ENCODE data around the gene LTBP2. TPM values are rescaled to one million over a fixed set of nuclear protein-coding genes. Genes with fewer than 3 reads are reported as not detected.

The LTBP2 gene
- total RNA-seq, 1 experiment from 2014 or later = 124 TPM

- Histone ChIP-seq H4K20me1 (ENCODE audit: insufficient read depth) (no peaks in the 10 kb centered on the region; the same call in 1 of the 2 replicates), H3K36me3 (ENCODE audit: low read depth) (peaks cover 26% of the 10 kb centered on the region), H2AFZ (no peak overlapping the region), H3K79me2 (ENCODE audit: low read depth) (no peaks in the 10 kb centered on the region), H3K4me3 (no peak overlapping the region), H3K4me1 (replicated peaks; ENCODE audit: insufficient read depth) (no peaks in the 10 kb centered on the region), H3K27me3 (ENCODE audit: insufficient read depth, low read depth) (no peaks in the 10 kb centered on the region), H3K27ac (no peak overlapping the region), H3F3A (ENCODE audit: insufficient read depth, low read depth) (no peaks in the 10 kb centered on the region; the same call in 1 of the 2 replicates), H3K9me3 (ENCODE audit: insufficient read depth, low read depth) (no peaks in the 10 kb centered on the region), H3K9me2 (ENCODE audit: insufficient read depth) (no peaks in the 10 kb centered on the region), H3K4me2 (no peak overlapping the region)
- no peak for DNase-seq
- POLR2A ChIA-PET (ENCODE audit: unreplicated experiment) = no interaction called here
- TF ChIP-seq EZH2 (IDR thresholded peaks at IDR 0.05; ENCODE audit: low read depth) (no peak), CTCF (conservative IDR thresholded peaks at IDR 0.05) (no peak)
- CTCF ChIA-PET = no interaction called here
- intact Hi-C loops (cut with micrococcal nuclease; ENCODE audit: unreplicated experiment) = no loop called here
- no TSS peak for BruUV-seq (replicated peaks)
Observed at GRCh38 chr14:74474376-74474775, 137.7 kb downstream of the LTBP2 start.

- ChIA-PET CTCF (no interaction called here), POLR2A (ENCODE audit: unreplicated experiment) (no interaction called here)
- Histone ChIP-seq H4K20me1 (ENCODE audit: insufficient read depth) (no peaks in the 10 kb centered on the region), H3K9me3 (ENCODE audit: insufficient read depth, low read depth) (no peaks in the 10 kb centered on the region), H3K79me2 (ENCODE audit: low read depth) (no peaks in the 10 kb centered on the region), H3K4me1 (replicated peaks; ENCODE audit: insufficient read depth) (no peaks in the 10 kb centered on the region), H3F3A (ENCODE audit: insufficient read depth, low read depth) (no peaks in the 10 kb centered on the region), H3K9me2 (ENCODE audit: insufficient read depth) (no peaks in the 10 kb centered on the region), H3K36me3 (ENCODE audit: low read depth) (peaks cover 10% of the 10 kb centered on the region; the same call in 1 of the 2 replicates), H3K4me2 (no peak overlapping the region), H3K27me3 (ENCODE audit: insufficient read depth, low read depth) (no peaks in the 10 kb centered on the region), H2AFZ (no peak overlapping the region), H3K4me3 (no peak overlapping the region), H3K27ac (no peak overlapping the region)
- intact Hi-C loops (cut with micrococcal nuclease; ENCODE audit: unreplicated experiment) = no loop called here
- no peak for TF ChIP-seq EZH2 (IDR thresholded peaks at IDR 0.05; ENCODE audit: low read depth)
- TF ChIP-seq CTCF (conservative IDR thresholded peaks at IDR 0.05) = no peak
- no peak for DNase-seq
- no TSS peak for BruUV-seq (replicated peaks)
Observed at GRCh38 chr14:74472601-74473000, 139.4 kb downstream of the LTBP2 start.

- no peak for TF ChIP-seq CTCF (conservative IDR thresholded peaks at IDR 0.05)
- no peak for TF ChIP-seq EZH2 (IDR thresholded peaks at IDR 0.05; ENCODE audit: low read depth)
- POLR2A ChIA-PET (ENCODE audit: unreplicated experiment) = interaction anchor here (0.5 to 0.7 kb wide), 2 partner anchors 8 to 132 kb away, joined by 3 to 11 read pairs; no protein-coding TSS in a partner anchor
- CTCF ChIA-PET = no interaction called here
- no peaks in the 10 kb centered on the region for H3K9me2 ChIP-seq (ENCODE audit: insufficient read depth)
- H3K79me2 ChIP-seq (ENCODE audit: low read depth) = no peaks in the 10 kb centered on the region
- no peaks in the 10 kb centered on the region for H4K20me1 ChIP-seq (ENCODE audit: insufficient read depth)
- no peak overlapping the region for H3K4me2 ChIP-seq
- no peak overlapping the region for H3K4me3 ChIP-seq
- H3K9me3 ChIP-seq (ENCODE audit: insufficient read depth, low read depth) = no peaks in the 10 kb centered on the region
- no peaks in the 10 kb centered on the region for H3K4me1 ChIP-seq (replicated peaks; ENCODE audit: insufficient read depth)
- H3K36me3 ChIP-seq (ENCODE audit: low read depth) = peaks cover 5% of the 10 kb centered on the region; the same call in 1 of the 2 replicates
- intact Hi-C loops (cut with micrococcal nuclease; ENCODE audit: unreplicated experiment) = no loop called here
- H3K27ac ChIP-seq = no peak overlapping the region
- BruUV-seq (replicated peaks) = no TSS peak
- no peaks in the 10 kb centered on the region for H3K27me3 ChIP-seq (ENCODE audit: insufficient read depth, low read depth)
- H3F3A ChIP-seq (ENCODE audit: insufficient read depth, low read depth) = no peaks in the 10 kb centered on the region
- no peak overlapping the region for H2AFZ ChIP-seq
- DNase-seq = no peak
Observed at GRCh38 chr14:74469548-74470518, 142.2 kb downstream of the LTBP2 start.

Measured in PC-9 (cell line).